Lower leg skin (tissue), 3 donors: ENCODE data around the gene IL20RA.

ENCODE experiments used
- POLR2A ChIP-seq, 2 donors: fragments of 450-650 bp; IDR thresholded peaks; one replicate each; pipeline ENCODE4 v1.6.1; 2016 to 2017; ENCODE audit warnings: antibody characterized with exemption in 2 of 2, mild to moderate bottlenecking in 1 of 2, moderate library complexity in 1 of 2
- TF ChIP-seq, protein P1 (sequence below), 3 donors: fragments of 450-650 bp; IDR thresholded peaks; one replicate each; pipeline ENCODE4 v1.5.1; 2016; ENCODE audit warnings: antibody characterized with exemption in 3 of 3, mild to moderate bottlenecking in 3 of 3, moderate library complexity in 2 of 3

DNA sequence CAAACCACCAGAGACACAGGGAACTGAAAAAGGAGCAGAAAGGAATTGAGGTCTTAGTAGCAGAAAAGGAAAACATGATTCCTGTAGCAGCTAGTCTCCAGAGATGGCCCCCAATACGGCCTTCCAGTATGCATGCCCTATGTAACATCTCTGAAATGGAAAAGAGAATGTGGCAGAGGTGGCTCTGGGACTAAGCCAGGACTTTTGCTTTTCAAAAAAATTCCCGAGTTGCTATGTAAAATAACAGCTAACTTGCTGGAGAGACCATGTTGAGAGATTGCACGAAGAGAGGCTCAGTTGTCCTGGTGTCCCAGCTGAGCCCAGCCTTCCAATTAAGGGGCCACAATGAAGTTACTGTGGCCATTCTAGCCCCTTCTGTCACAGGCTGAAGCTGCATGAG is 27.7 kb downstream of the IL20RA start:
- TF ChIP-seq, protein P1, sequence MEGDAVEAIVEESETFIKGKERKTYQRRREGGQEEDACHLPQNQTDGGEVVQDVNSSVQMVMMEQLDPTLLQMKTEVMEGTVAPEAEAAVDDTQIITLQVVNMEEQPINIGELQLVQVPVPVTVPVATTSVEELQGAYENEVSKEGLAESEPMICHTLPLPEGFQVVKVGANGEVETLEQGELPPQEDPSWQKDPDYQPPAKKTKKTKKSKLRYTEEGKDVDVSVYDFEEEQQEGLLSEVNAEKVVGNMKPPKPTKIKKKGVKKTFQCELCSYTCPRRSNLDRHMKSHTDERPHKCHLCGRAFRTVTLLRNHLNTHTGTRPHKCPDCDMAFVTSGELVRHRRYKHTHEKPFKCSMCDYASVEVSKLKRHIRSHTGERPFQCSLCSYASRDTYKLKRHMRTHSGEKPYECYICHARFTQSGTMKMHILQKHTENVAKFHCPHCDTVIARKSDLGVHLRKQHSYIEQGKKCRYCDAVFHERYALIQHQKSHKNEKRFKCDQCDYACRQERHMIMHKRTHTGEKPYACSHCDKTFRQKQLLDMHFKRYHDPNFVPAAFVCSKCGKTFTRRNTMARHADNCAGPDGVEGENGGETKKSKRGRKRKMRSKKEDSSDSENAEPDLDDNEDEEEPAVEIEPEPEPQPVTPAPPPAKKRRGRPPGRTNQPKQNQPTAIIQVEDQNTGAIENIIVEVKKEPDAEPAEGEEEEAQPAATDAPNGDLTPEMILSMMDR (IDR thresholded peaks at IDR 0.05): no peak
- TF ChIP-seq POLR2A (IDR thresholded peaks at IDR 0.05): no peak
